H1 (cell line): ENCODE results near the gene SEMA3A. TPM values are rescaled to one million over a fixed set of nuclear protein-coding genes. Genes with fewer than 3 reads are reported as not detected.

Experiments used
- CTCF ChIA-PET: fragments of 300-600 bp; sonication (Branson Sonifier 250); formaldehyde crosslinking; loops from one replicate; lab custom pipeline; 2021; ENCODE audit not compliant: partially characterized antibody; lab: Charles Lee
- POLR2A ChIA-PET: fragments of 300-600 bp; sonication (Branson Sonifier 250); formaldehyde crosslinking; loops from one replicate; lab custom pipeline; 2021; ENCODE audit warnings: inconsistent platforms; ENCODE audit not compliant: partially characterized antibody; lab: Charles Lee
- DNase-seq, 2 experiments: peaks; one replicate each; pipeline versions ENCODE4 v3.0.0 to v3.0.0-alpha.2; 2010 to 2022; ENCODE audit warnings: low spot score in 2 of 2, low read depth in 1 of 2, mixed read lengths in 1 of 2
- FAIRE-seq: peaks from 2 replicates; lab custom pipeline; 2011; peaks lifted over from hg19 to GRCh38; lab: Jason Lieb, UNC
- H2AFZ ChIP-seq: 2 replicates; pipeline ENCODE4 v1.8.1; 2012; ENCODE audit warnings: low read length, inconsistent platforms
- H2AK5ac ChIP-seq: 2 replicates; pipeline ENCODE4 v1.6.1; 2013; ENCODE audit warnings: low read depth, low read length
- H2BK120ac ChIP-seq: replicated peaks from 2 replicates; pipeline ENCODE3; 2013; ENCODE audit warnings: low read depth, low read length, inconsistent platforms
- H2BK12ac ChIP-seq: 2 replicates; pipeline ENCODE4 v1.6.1; 2013; ENCODE audit warnings: low read depth, low read length
- H2BK15ac ChIP-seq: 2 replicates; pipeline ENCODE4 v1.6.1; 2013; ENCODE audit warnings: low read length
- H2BK20ac ChIP-seq: 2 replicates; pipeline ENCODE4 v1.6.1; 2013; ENCODE audit warnings: low read length
- H2BK5ac ChIP-seq: 2 replicates; pipeline ENCODE4 v1.6.1; 2013; ENCODE audit warnings: low read depth, low read length
- H3K14ac ChIP-seq: 2 replicates; pipeline ENCODE4 v1.6.1; 2013; ENCODE audit warnings: inconsistent platforms; ENCODE audit not compliant: insufficient read length
- H3K18ac ChIP-seq: 2 replicates; pipeline ENCODE4 v1.6.1; 2013; ENCODE audit warnings: low read length; ENCODE audit errors: extremely low read depth
- H3K23ac ChIP-seq: 2 replicates; pipeline ENCODE4 v1.6.1; 2013; ENCODE audit warnings: inconsistent platforms; ENCODE audit not compliant: insufficient read length
- H3K23me2 ChIP-seq: 2 replicates; pipeline ENCODE4 v1.6.1; 2013; ENCODE audit warnings: low read depth, low read length
- H3K27ac ChIP-seq: 2 replicates; pipeline ENCODE4 v1.6.1; 2011; ENCODE audit warnings: low read depth, low read length, inconsistent platforms
- H3K27me3 ChIP-seq, 4 experiments: replicated peaks in 1 of 4; 1 replicate in 1 of 4; 2 replicates in 3 of 4; pipeline versions ENCODE4 v1.6.1 to v1.8.1; 2011 to 2013; ENCODE audit warnings: low read length in 3 of 4, mild to moderate bottlenecking in 3 of 4, inconsistent platforms in 2 of 4, mixed read lengths in 2 of 4, moderate library complexity in 1 of 4; ENCODE audit not compliant: control insufficient read depth in 3 of 4, insufficient read depth in 3 of 4; ENCODE audit errors: extremely low read depth in 1 of 4
- H3K36me3 ChIP-seq, 4 experiments: 2 replicates each; pipeline versions ENCODE4 v1.6.1 to v1.8.1; 2011 to 2013; ENCODE audit warnings: mild to moderate bottlenecking in 4 of 4, low read length in 3 of 4, moderate library complexity in 2 of 4, control low read depth in 1 of 4, inconsistent platforms in 1 of 4; ENCODE audit not compliant: insufficient read depth in 4 of 4, control insufficient read depth in 2 of 4
- H3K4ac ChIP-seq: replicated peaks from 2 replicates; pipeline ENCODE3; 2013; ENCODE audit warnings: low read length, low read depth, mixed read lengths, inconsistent platforms; ENCODE audit not compliant: insufficient read length
- H3K4me1 ChIP-seq, 4 experiments: replicated peaks in 1 of 4; 1 replicate in 1 of 4; 2 replicates in 3 of 4; pipeline versions ENCODE4 v1.6.1 to v1.8.1; 2011 to 2013; ENCODE audit warnings: low read length in 3 of 4, inconsistent platforms in 2 of 4, mixed read lengths in 1 of 4; ENCODE audit not compliant: insufficient read depth in 4 of 4, control insufficient read depth in 3 of 4
- H3K4me2 ChIP-seq, 2 experiments: 2 replicates each; pipeline versions ENCODE4 v1.6.1 to v1.8.1; 2011 to 2013; ENCODE audit warnings: low read depth in 2 of 2, low read length in 2 of 2, control low read depth in 1 of 2, inconsistent platforms in 1 of 2, mild to moderate bottlenecking in 1 of 2; ENCODE audit not compliant: insufficient read depth in 1 of 2
- H3K4me3 ChIP-seq, 4 experiments: fragments of 200-600, 300-600 bp in 1 of 4; sonication (generic), shearing (Covaris generic), sonication (Bioruptor Twin) in 1 of 4; 2 replicates each; pipeline versions ENCODE4 v1.5.1 to v1.8.1; 2011 to 2016; ENCODE audit warnings: low read length in 4 of 4, low read depth in 3 of 4, control low read depth in 2 of 4, inconsistent platforms in 2 of 4, mild to moderate bottlenecking in 2 of 4, mixed read lengths in 1 of 4, moderate library complexity in 1 of 4; ENCODE audit not compliant: insufficient read depth in 2 of 4; ENCODE audit errors: extremely low read depth in 1 of 4
- H3K56ac ChIP-seq: replicated peaks from 2 replicates; pipeline ENCODE3; 2013; ENCODE audit warnings: low read depth, mild to moderate bottlenecking, mixed read lengths, low read length, inconsistent platforms; ENCODE audit not compliant: insufficient read length
- H3K79me1 ChIP-seq: 2 replicates; pipeline ENCODE4 v1.6.1; 2013; ENCODE audit warnings: low read depth, low read length, control low read depth
- H3K79me2 ChIP-seq, 2 experiments: 2 replicates each; pipeline versions ENCODE4 v1.6.1 to v1.8.1; 2012 to 2013; ENCODE audit warnings: low read length in 2 of 2, mild to moderate bottlenecking in 2 of 2, inconsistent platforms in 1 of 2; ENCODE audit not compliant: insufficient read depth in 2 of 2, control insufficient read depth in 1 of 2
- H3K9ac ChIP-seq, 4 experiments: replicated peaks in 1 of 4; 1 replicate in 1 of 4; 2 replicates in 3 of 4; pipeline versions ENCODE4 v1.6.1 to v1.8.1; 2011 to 2013; ENCODE audit warnings: low read depth in 3 of 4, low read length in 3 of 4, control low read depth in 2 of 4, mild to moderate bottlenecking in 2 of 4, moderate library complexity in 2 of 4, inconsistent platforms in 1 of 4; ENCODE audit errors: extremely low read depth in 1 of 4
- H3K9me3 ChIP-seq, 2 experiments: 2 replicates each; pipeline versions ENCODE4 v1.6.1 to v1.8.1; 2012 to 2013; ENCODE audit warnings: mild to moderate bottlenecking in 2 of 2, moderate library complexity in 2 of 2, control low read depth in 1 of 2, inconsistent platforms in 1 of 2, low read depth in 1 of 2, low read length in 1 of 2, mixed read lengths in 1 of 2; ENCODE audit not compliant: insufficient read depth in 2 of 2
- H4K20me1 ChIP-seq, 2 experiments: replicated peaks in 1 of 2; 2 replicates each; pipeline versions ENCODE3 to v1.8.1; 2011 to 2013; ENCODE audit warnings: inconsistent platforms in 2 of 2, low read length in 2 of 2, mild to moderate bottlenecking in 1 of 2; ENCODE audit not compliant: insufficient read depth in 2 of 2, control insufficient read depth in 1 of 2
- H4K5ac ChIP-seq: 2 replicates; pipeline ENCODE4 v1.6.1; 2013; ENCODE audit warnings: low read length, low read depth, mixed read lengths, inconsistent platforms; ENCODE audit not compliant: insufficient read length
- H4K8ac ChIP-seq: 2 replicates; pipeline ENCODE4 v1.8.0; 2013; ENCODE audit warnings: mild to moderate bottlenecking, moderate library complexity, low read length, inconsistent platforms; ENCODE audit not compliant: insufficient read depth; ENCODE audit errors: extremely low read depth
- H4K91ac ChIP-seq: replicated peaks from 2 replicates; pipeline ENCODE3; 2013; ENCODE audit warnings: low read length, mixed read lengths, inconsistent platforms; ENCODE audit not compliant: insufficient read length
- ATF2 ChIP-seq: IDR thresholded peaks from 2 replicates; pipeline ENCODE4 v1.6.1; 2012; ENCODE audit warnings: low read length, inconsistent platforms
- ATF3 ChIP-seq: IDR thresholded peaks from 2 replicates; pipeline ENCODE4 v1.6.1; 2011; ENCODE audit warnings: low read depth, mild to moderate bottlenecking, low read length; ENCODE audit not compliant: insufficient read depth
- GTF2F1 ChIP-seq: IDR thresholded peaks from 2 replicates; pipeline ENCODE4 v1.6.1; 2012; ENCODE audit warnings: low read depth, low read length, improper control_type of control experiment, borderline replicate concordance
- MAX ChIP-seq: IDR thresholded peaks from 2 replicates; pipeline ENCODE4 v1.6.1; 2012; ENCODE audit warnings: inconsistent platforms
- NRF1 ChIP-seq: IDR thresholded peaks from 2 replicates; pipeline ENCODE4 v1.6.1; 2011; ENCODE audit warnings: mild to moderate bottlenecking, low read depth, low read length, improper control_type of control experiment
- TCF12 ChIP-seq: IDR thresholded peaks from 2 replicates; pipeline ENCODE4 v1.6.1; 2011; ENCODE audit warnings: low read depth, mild to moderate bottlenecking, low read length
- WGBS, 2 experiments: shearing (Covaris generic) in 1 of 2; methylation state at CpG; one replicate each; pipeline versions ENCODE4 v1.1.6 to v1.1.7; 2013 to 2015; ENCODE audit warnings: low lambda C conversion rate in 2 of 2, mixed read lengths in 2 of 2, inconsistent platforms in 1 of 2, low coverage in 1 of 2, missing lambda C conversion rate in 1 of 2; ENCODE audit not compliant: insufficient replicate concordance in 2 of 2, insufficient coverage in 1 of 2, insufficient read length in 1 of 2; ENCODE audit errors: extremely low coverage in 1 of 2, missing lambda C conversion rate in 1 of 2; 5-methylcytosine and 5-hydroxymethylcytosine counted together
- polyA plus RNA-seq, 7 experiments: library from polyadenylated mRNA; depleted of rRNA in 3 of 7; stranded (reverse) in 5 of 7; unstranded in 2 of 7; fragments of >200 nt in 5 of 7; fragments of 200-250 nt in 2 of 7; gene quantifications; 1 replicate in 5 of 7; 2 replicates in 1 of 7; 4 replicates in 1 of 7; pipeline versions ENCODE4 v1.2.1 to v1.2.3, GENCODE V29; 2011 to 2013; ENCODE audit warnings: missing spikeins in 2 of 7, mixed read lengths in 2 of 7
- total RNA-seq: library from RNA; stranded (reverse); fragmentation: NEBNext Ultra II Directional; extraction: Animal tissue kit (Norgen Biotek cat#: 25700); gene quantifications from 2 replicates; pipeline ENCODE4 v1.2.1, GENCODE V29; 2021

The SEMA3A gene
- total and polyA plus RNA-seq, 2 of the 8 experiments (the other 6 are each of a cell fraction or from before 2014, with no cell fraction given): 8.1 to 45.9 TPM

GRCh38 chr7:83984076-83984475 is 210.5 kb downstream of the SEMA3A start:
- no peak for DNase-seq
- ChIA-PET CTCF (interaction anchor here (1.5 kb wide), 1 partner anchor 48 kb away, joined by 3 read pairs; no protein-coding TSS in a partner anchor), POLR2A (no interaction called here)
- no peak overlapping the region for H3K56ac ChIP-seq
- H3K9me3 ChIP-seq: no peaks in the 10 kb centered on the region
- H3K79me1 ChIP-seq: no peaks in the 10 kb centered on the region; the same call in 1 of the 2 replicates
- H3K4me1 ChIP-seq: no peaks in the 10 kb centered on the region
- H4K5ac ChIP-seq: no peak overlapping the region
- H2AK5ac ChIP-seq: no peak overlapping the region
- H2BK120ac ChIP-seq: no peak overlapping the region
- H2AFZ ChIP-seq: no peak overlapping the region
- H3K23me2 ChIP-seq: no peaks in the 10 kb centered on the region; the same call in 1 of the 2 replicates
- H2BK20ac ChIP-seq: no peak overlapping the region
- no peak for FAIRE-seq
- peaks cover 0 to 6% (median 2%) of the 10 kb centered on the region in 4 experiments; a peak in 3 of 8 replicates for H3K36me3 ChIP-seq
- TF ChIP-seq NRF1 (no peak), ATF3 (no peak), GTF2F1 (no peak), ATF2 (no peak), MAX (no peak), TCF12 (no peak)
- 92% methylated on average over 4 of the region's 4 CpGs; no CpG with 5 or more reads in 1 of the 2 experiments for WGBS, 2 experiments
- no peaks in the 10 kb centered on the region for H3K27me3 ChIP-seq
- H2BK12ac ChIP-seq: no peak overlapping the region
- no peak overlapping the region for H2BK5ac ChIP-seq
- no peak overlapping the region for H3K4me2 ChIP-seq
- no peak overlapping the region for H3K27ac ChIP-seq
- H4K91ac ChIP-seq: no peak overlapping the region
- no peak overlapping the region for H3K14ac ChIP-seq
- H3K4me3 ChIP-seq: no peak overlapping the region
- no peak overlapping the region for H3K9ac ChIP-seq
- no peaks in the 10 kb centered on the region for H3K79me2 ChIP-seq
- H2BK15ac ChIP-seq: no peak overlapping the region
- no peak overlapping the region for H3K18ac ChIP-seq
- H4K20me1 ChIP-seq: no peaks in the 10 kb centered on the region
- no peak overlapping the region for H3K23ac ChIP-seq
- H3K4ac ChIP-seq: no peak overlapping the region
- no peak overlapping the region for H4K8ac ChIP-seq
